OCI-LY7 (cell line): ENCODE results near the gene GON4L.

ENCODE experiments used
- EZH2phosphoT487 ChIP-seq: fragments of 200-600 bp; sonication (generic); IDR thresholded peaks from 2 replicates; pipeline ENCODE4 v1.6.1; 2018; ENCODE audit warnings: low read depth, borderline replicate concordance, mild to moderate bottlenecking, mixed run types, antibody characterized with exemption, low read length, moderate library complexity, mixed read lengths
- TF ChIP-seq, protein P1 (sequence below): fragments of 200-600 bp; sonication (generic); conservative IDR thresholded peaks from 2 replicates; pipeline ENCODE4 v1.5.1; 2014; ENCODE audit warnings: mild to moderate bottlenecking, antibody characterized with exemption, low read length, moderate library complexity, mixed read lengths

DNA sequence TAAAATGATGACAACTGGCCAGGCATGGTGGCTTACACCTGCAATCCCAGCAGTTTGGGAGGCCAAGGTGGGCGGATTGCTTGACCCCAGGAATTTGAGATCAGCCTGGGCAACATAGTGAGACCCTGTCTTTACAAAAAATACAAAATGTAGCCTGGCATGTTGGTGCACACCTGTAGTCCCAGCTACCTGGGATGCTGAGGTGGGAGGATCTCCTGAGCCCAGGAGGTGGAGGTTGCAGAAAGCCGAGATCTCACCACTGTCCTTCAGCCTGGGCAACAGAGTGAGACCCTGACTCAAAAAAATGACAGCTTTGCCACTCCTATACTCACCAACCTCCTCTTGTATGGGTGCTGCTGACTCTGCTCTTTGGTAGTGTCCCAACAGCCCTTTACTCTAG, 20.9 kb upstream of the GON4L start:
- TF ChIP-seq, protein P1, sequence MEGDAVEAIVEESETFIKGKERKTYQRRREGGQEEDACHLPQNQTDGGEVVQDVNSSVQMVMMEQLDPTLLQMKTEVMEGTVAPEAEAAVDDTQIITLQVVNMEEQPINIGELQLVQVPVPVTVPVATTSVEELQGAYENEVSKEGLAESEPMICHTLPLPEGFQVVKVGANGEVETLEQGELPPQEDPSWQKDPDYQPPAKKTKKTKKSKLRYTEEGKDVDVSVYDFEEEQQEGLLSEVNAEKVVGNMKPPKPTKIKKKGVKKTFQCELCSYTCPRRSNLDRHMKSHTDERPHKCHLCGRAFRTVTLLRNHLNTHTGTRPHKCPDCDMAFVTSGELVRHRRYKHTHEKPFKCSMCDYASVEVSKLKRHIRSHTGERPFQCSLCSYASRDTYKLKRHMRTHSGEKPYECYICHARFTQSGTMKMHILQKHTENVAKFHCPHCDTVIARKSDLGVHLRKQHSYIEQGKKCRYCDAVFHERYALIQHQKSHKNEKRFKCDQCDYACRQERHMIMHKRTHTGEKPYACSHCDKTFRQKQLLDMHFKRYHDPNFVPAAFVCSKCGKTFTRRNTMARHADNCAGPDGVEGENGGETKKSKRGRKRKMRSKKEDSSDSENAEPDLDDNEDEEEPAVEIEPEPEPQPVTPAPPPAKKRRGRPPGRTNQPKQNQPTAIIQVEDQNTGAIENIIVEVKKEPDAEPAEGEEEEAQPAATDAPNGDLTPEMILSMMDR: no peak
- TF ChIP-seq EZH2phosphoT487: no peak
